IMR-90 (cell line): Measurements from ENCODE around the gene WDFY1. TPM values are rescaled to one million over a fixed set of nuclear protein-coding genes. Genes with fewer than 3 reads are reported as not detected.

Experiments
- ATAC-seq: fragments of 200-7000 bp; cut with Tn5 transposase; 2 replicates; pipeline ENCODE4 v1.9.1; 2020; ENCODE audit warnings: low read depth, mild to moderate bottlenecking, moderate library complexity
- BruUV-seq: library from RNA; stranded (reverse); fragments of 400-500 nt; replicated peaks from 2 replicates; lab custom pipeline; 2021; lab: Mats Ljungman, UMichigan
- CTCF ChIA-PET: fragments of 300-600 bp; formaldehyde crosslinking; extraction: SDS; loops from one replicate; lab custom pipeline; 2021; ENCODE audit warnings: antibody characterized with exemption; lab: Yijun Ruan, JAX
- POLR2A ChIA-PET: fragments of 300-600 bp; sonication (Branson Sonifier 250); formaldehyde crosslinking; loops from one replicate; lab custom pipeline; 2022; ENCODE audit warnings: antibody characterized with exemption; ENCODE audit not compliant: unreplicated experiment; lab: Charles Lee
- DNase-seq: peaks from one replicate; pipeline ENCODE4 v3.0.0; 2013
- H2AFZ ChIP-seq: replicated peaks from 2 replicates; pipeline ENCODE3; 2013; ENCODE audit warnings: low read length, mild to moderate bottlenecking; ENCODE audit not compliant: poor library complexity
- H2AK5ac ChIP-seq: 2 replicates; pipeline ENCODE4 v1.6.1; 2013; ENCODE audit warnings: low read depth, low read length, inconsistent platforms
- H2AK9ac ChIP-seq: replicated peaks from 2 replicates; pipeline ENCODE3; 2013; ENCODE audit warnings: mild to moderate bottlenecking, low read depth, low read length, moderate library complexity; ENCODE audit not compliant: poor library complexity
- H2BK120ac ChIP-seq: 2 replicates; pipeline ENCODE4 v1.6.1; 2013; ENCODE audit warnings: low read depth, low read length, inconsistent platforms
- H2BK15ac ChIP-seq: 3 replicates; pipeline ENCODE4 v1.6.1; 2013; ENCODE audit warnings: low read depth, low read length, inconsistent platforms
- H2BK20ac ChIP-seq: 2 replicates; pipeline ENCODE4 v1.6.1; 2013; ENCODE audit warnings: low read depth, mild to moderate bottlenecking, inconsistent platforms, low read length, moderate library complexity
- H2BK5ac ChIP-seq: 2 replicates; pipeline ENCODE4 v1.6.1; 2013; ENCODE audit warnings: mild to moderate bottlenecking, low read depth, low read length, inconsistent platforms; ENCODE audit not compliant: poor library complexity, severe bottlenecking
- H3K14ac ChIP-seq: replicated peaks from 2 replicates; pipeline ENCODE4 v1.6.1; 2013; ENCODE audit warnings: low read depth, low read length, inconsistent platforms
- H3K18ac ChIP-seq: 2 replicates; pipeline ENCODE4 v1.6.1; 2013; ENCODE audit warnings: low read depth, low read length, control low read depth
- H3K23ac ChIP-seq: 2 replicates; pipeline ENCODE4 v1.6.1; 2013; ENCODE audit warnings: low read depth, low read length, inconsistent platforms
- H3K27ac ChIP-seq: 2 replicates; pipeline ENCODE4 v1.5.1; 2013; ENCODE audit warnings: mild to moderate bottlenecking, control low read depth, low read length; ENCODE audit not compliant: insufficient read depth
- H3K27me3 ChIP-seq: 2 replicates; pipeline ENCODE4 v1.6.1; 2013; ENCODE audit warnings: low read length; ENCODE audit not compliant: control insufficient read depth, insufficient read depth
- H3K36me3 ChIP-seq: 2 replicates; pipeline ENCODE4 v1.6.1; 2013; ENCODE audit warnings: low read length, mixed read lengths; ENCODE audit not compliant: control insufficient read depth, insufficient read depth
- H3K4ac ChIP-seq: 2 replicates; pipeline ENCODE4 v1.6.1; 2013; ENCODE audit warnings: low read depth, low read length, inconsistent platforms
- H3K4me1 ChIP-seq: 2 replicates; pipeline ENCODE4 v1.6.1; 2013; ENCODE audit warnings: low read length, mixed read lengths; ENCODE audit not compliant: control insufficient read depth, insufficient read depth
- H3K4me2 ChIP-seq: 2 replicates; pipeline ENCODE4 v1.6.1; 2013; ENCODE audit warnings: low read depth, mild to moderate bottlenecking, control low read depth, low read length, moderate library complexity
- H3K4me3 ChIP-seq: 2 replicates; pipeline ENCODE4 v1.5.1; 2013; ENCODE audit warnings: low read depth, mild to moderate bottlenecking, control low read depth, low read length, moderate library complexity; ENCODE audit not compliant: insufficient read depth
- H3K56ac ChIP-seq: 2 replicates; pipeline ENCODE4 v1.6.1; 2013; ENCODE audit warnings: low read length, inconsistent platforms; ENCODE audit not compliant: insufficient read depth; ENCODE audit errors: extremely low read depth
- H3K79me1 ChIP-seq, 2 experiments: 2 replicates each; pipeline ENCODE4 v1.6.1; 2013; ENCODE audit warnings: low read length in 2 of 2, inconsistent platforms in 1 of 2, low read depth in 1 of 2
- H3K9ac ChIP-seq: 2 replicates; pipeline ENCODE4 v1.6.1; 2013; ENCODE audit warnings: low read depth, low read length, control low read depth
- H3K9me1 ChIP-seq: 2 replicates; pipeline ENCODE4 v1.6.1; 2013; ENCODE audit warnings: low read length, inconsistent platforms; ENCODE audit not compliant: insufficient read depth
- H3K9me3 ChIP-seq: 2 replicates; pipeline ENCODE4 v1.6.1; 2013; ENCODE audit warnings: low read length; ENCODE audit not compliant: control insufficient read depth, insufficient read depth
- H4K20me1 ChIP-seq: 2 replicates; pipeline ENCODE4 v1.6.1; 2013; ENCODE audit warnings: low read length, inconsistent platforms; ENCODE audit not compliant: insufficient read depth
- H4K5ac ChIP-seq: 2 replicates; pipeline ENCODE4 v1.6.1; 2013; ENCODE audit warnings: mild to moderate bottlenecking, low read depth, low read length, control low read depth
- H4K8ac ChIP-seq, 2 experiments: 2 replicates each; pipeline ENCODE4 v1.6.1; 2013; ENCODE audit warnings: low read depth in 2 of 2, low read length in 2 of 2, control low read depth in 1 of 2, inconsistent platforms in 1 of 2
- H4K91ac ChIP-seq: 2 replicates; pipeline ENCODE4 v1.6.1; 2013; ENCODE audit warnings: low read depth, low read length, inconsistent platforms; ENCODE audit not compliant: insufficient read depth
- BHLHE40 ChIP-seq: fragments of 150-350 bp; IDR thresholded peaks from 2 replicates; pipeline ENCODE4 v1.6.1; 2016; ENCODE audit warnings: mild to moderate bottlenecking, low read depth, low read length
- CEBPB ChIP-seq: IDR thresholded peaks from 2 replicates; pipeline ENCODE4 v1.6.1; 2012; ENCODE audit warnings: low read depth, low read length, improper control_type of control experiment
- CHD1 ChIP-seq: IDR thresholded peaks from 2 replicates; pipeline ENCODE4 v1.6.1; 2012; ENCODE audit warnings: low read depth, low read length, improper control_type of control experiment
- CTCF ChIP-seq: conservative IDR thresholded peaks from 2 replicates; pipeline ENCODE4 v1.5.1; 2012; ENCODE audit warnings: mild to moderate bottlenecking, low read depth, low read length, improper control_type of control experiment
- FOS ChIP-seq: fragments of 150-350 bp; IDR thresholded peaks from 2 replicates; pipeline ENCODE4 v1.6.1; 2016; ENCODE audit warnings: low read depth, low read length
- MAFK ChIP-seq: IDR thresholded peaks from 2 replicates; pipeline ENCODE4 v1.6.1; 2012; ENCODE audit warnings: low read depth, low read length, improper control_type of control experiment
- MAZ ChIP-seq: IDR thresholded peaks from 2 replicates; pipeline ENCODE4 v1.6.1; 2012; ENCODE audit warnings: low read depth, mild to moderate bottlenecking, low read length, improper control_type of control experiment, moderate library complexity, borderline replicate concordance
- MXI1 ChIP-seq: IDR thresholded peaks from 2 replicates; pipeline ENCODE4 v1.6.1; 2012; ENCODE audit warnings: low read depth, mild to moderate bottlenecking, low read length, moderate library complexity, borderline replicate concordance
- NFE2L2 ChIP-seq: fragments of 150-350 bp; IDR thresholded peaks from 2 replicates; pipeline ENCODE4 v1.6.1; 2016; ENCODE audit warnings: low read depth, mild to moderate bottlenecking, low read length
- POLR2A ChIP-seq: IDR thresholded peaks from 2 replicates; pipeline ENCODE4 v1.6.1; 2012; ENCODE audit warnings: mild to moderate bottlenecking, low read depth, low read length
- RAD21 ChIP-seq: IDR thresholded peaks from 2 replicates; pipeline ENCODE4 v1.6.1; 2012; ENCODE audit warnings: low read length, improper control_type of control experiment
- RCOR1 ChIP-seq: IDR thresholded peaks from 2 replicates; pipeline ENCODE4 v1.6.1; 2012; ENCODE audit warnings: mild to moderate bottlenecking, low read length, improper control_type of control experiment; ENCODE audit not compliant: insufficient replicate concordance
- RFX5 ChIP-seq: IDR thresholded peaks from 2 replicates; pipeline ENCODE4 v1.8.0; 2012; ENCODE audit warnings: low read depth, mild to moderate bottlenecking, low read length, moderate library complexity
- SMC3 ChIP-seq: fragments of 150-350 bp; IDR thresholded peaks from 2 replicates; pipeline ENCODE4 v1.6.1; 2016; ENCODE audit warnings: low read depth, mild to moderate bottlenecking, antibody characterized with exemption, low read length, moderate library complexity
- WGBS, 2 experiments: methylation state at CpG; one replicate each; pipeline versions ENCODE4 v1.1.5 to v1.1.7; 2013; ENCODE audit warnings: missing lambda C conversion rate in 2 of 2; ENCODE audit not compliant: insufficient read length in 1 of 2; ENCODE audit errors: extremely low coverage in 2 of 2; 5-methylcytosine and 5-hydroxymethylcytosine counted together
- dilution Hi-C: fragments of 300-500 bp; cut with HindIII; formaldehyde crosslinking; loops from one replicate; pipeline ENCODE4 v1.14.3; 2018; ENCODE audit warnings: low sequenced_read_pairs; ENCODE audit not compliant: unreplicated experiment
- in situ Hi-C: fragments of 300-500 bp; cut with MboI; formaldehyde crosslinking; loops from 3 replicates; pipeline ENCODE4 v1.14.3; 2019; ENCODE audit warnings: low sequenced_read_pairs, inconsistent platforms, mixed read lengths
- intact Hi-C: fragments of 100-400 bp; cut with micrococcal nuclease; formaldehyde crosslinking; loops from 2 replicates; pipeline ENCODE4 v1.10.0; 2022
- polyA plus RNA-seq, 3 experiments: library from polyadenylated mRNA; depleted of rRNA; stranded (reverse); fragments of >200 nt; gene quantifications; 2 replicates each; pipeline ENCODE4 v1.2.3, GENCODE V29; 2012; ENCODE audit warnings: low replicate concordance in 1 of 3
- total RNA-seq: library from RNA; depleted of rRNA; stranded (reverse); fragments of >200 nt; gene quantifications from 2 replicates; pipeline ENCODE4 v1.2.3, GENCODE V29; 2012
- TF ChIP-seq, protein P1 (sequence below): fragments of 150-350 bp; IDR thresholded peaks from 2 replicates; pipeline ENCODE4 v1.6.1; 2017; ENCODE audit warnings: mild to moderate bottlenecking, antibody characterized with exemption, low read length, low read depth
- TF ChIP-seq, protein P2 (sequence below): fragments of 150-350 bp; IDR thresholded peaks from 2 replicates; pipeline ENCODE4 v1.6.1; 2016; ENCODE audit warnings: low read depth, mild to moderate bottlenecking, low read length, moderate library complexity, borderline replicate concordance

WDFY1 gene
- total and polyA plus RNA-seq, 2 of the 4 experiments (the other 2 are of a cell fraction): 35.6 to 93.6 TPM

DNA sequence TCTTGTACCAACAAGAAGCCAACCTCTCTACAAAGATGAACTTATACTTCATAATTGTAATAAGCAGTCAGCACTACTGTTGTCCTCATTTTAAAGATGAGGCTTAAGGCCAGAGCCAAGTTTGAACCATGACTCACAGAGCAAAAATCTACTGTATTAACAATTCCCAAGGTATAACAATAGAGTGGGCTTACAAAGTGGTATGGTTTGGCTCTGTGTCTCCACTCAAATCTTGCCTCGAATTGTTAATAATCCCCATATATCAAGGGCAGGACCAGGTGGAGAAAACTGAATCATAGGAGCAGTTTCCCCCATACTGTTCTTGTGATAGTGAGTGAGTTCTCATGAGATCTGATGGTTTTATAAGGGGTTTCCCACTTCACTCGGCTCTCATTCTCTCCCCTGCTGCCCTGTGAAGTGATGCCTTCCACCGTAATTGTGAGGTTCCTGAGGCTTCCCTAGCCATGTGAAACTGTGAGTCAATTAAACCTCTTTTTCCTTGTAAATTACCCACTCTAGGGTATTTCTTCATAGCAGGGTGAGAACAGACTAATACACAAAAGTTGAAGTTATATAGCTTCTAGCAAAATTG lies 31.6 kb upstream of the WDFY1 start:
- no peak overlapping the region for H3K18ac ChIP-seq
- no peak overlapping the region for H2AK9ac ChIP-seq
- no peaks in the 10 kb centered on the region for H4K20me1 ChIP-seq
- no peak overlapping the region for H2AFZ ChIP-seq
- no peaks in the 10 kb centered on the region for H3K79me1 ChIP-seq
- ATAC-seq: peak; percentile 60
- H4K91ac ChIP-seq: no peak overlapping the region
- no TSS peak for BruUV-seq
- no peak overlapping the region; the same call in 1 of the 2 replicates for H2BK20ac ChIP-seq
- H3K36me3 ChIP-seq: peaks cover 9% of the 10 kb centered on the region
- H4K5ac ChIP-seq: no peak overlapping the region
- no peaks in the 10 kb centered on the region for H3K27me3 ChIP-seq
- TF ChIP-seq RCOR1: no peak
- no peak for TF ChIP-seq MXI1
- no peak for TF ChIP-seq RAD21
- TF ChIP-seq BHLHE40: no peak
- TF ChIP-seq, protein P1, sequence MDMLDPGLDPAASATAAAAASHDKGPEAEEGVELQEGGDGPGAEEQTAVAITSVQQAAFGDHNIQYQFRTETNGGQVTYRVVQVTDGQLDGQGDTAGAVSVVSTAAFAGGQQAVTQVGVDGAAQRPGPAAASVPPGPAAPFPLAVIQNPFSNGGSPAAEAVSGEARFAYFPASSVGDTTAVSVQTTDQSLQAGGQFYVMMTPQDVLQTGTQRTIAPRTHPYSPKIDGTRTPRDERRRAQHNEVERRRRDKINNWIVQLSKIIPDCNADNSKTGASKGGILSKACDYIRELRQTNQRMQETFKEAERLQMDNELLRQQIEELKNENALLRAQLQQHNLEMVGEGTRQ: no peak
- TF ChIP-seq CEBPB: no peak
- TF ChIP-seq FOS: no peak
- TF ChIP-seq MAZ: no peak
- TF ChIP-seq CTCF: no peak
- no peak for TF ChIP-seq CHD1
- no peak for TF ChIP-seq MAFK
- TF ChIP-seq POLR2A: no peak
- TF ChIP-seq, protein P2, sequence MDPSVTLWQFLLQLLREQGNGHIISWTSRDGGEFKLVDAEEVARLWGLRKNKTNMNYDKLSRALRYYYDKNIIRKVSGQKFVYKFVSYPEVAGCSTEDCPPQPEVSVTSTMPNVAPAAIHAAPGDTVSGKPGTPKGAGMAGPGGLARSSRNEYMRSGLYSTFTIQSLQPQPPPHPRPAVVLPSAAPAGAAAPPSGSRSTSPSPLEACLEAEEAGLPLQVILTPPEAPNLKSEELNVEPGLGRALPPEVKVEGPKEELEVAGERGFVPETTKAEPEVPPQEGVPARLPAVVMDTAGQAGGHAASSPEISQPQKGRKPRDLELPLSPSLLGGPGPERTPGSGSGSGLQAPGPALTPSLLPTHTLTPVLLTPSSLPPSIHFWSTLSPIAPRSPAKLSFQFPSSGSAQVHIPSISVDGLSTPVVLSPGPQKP: no peak
- no peak for TF ChIP-seq NFE2L2
- TF ChIP-seq SMC3: no peak
- no peak for TF ChIP-seq RFX5
- peak; percentile 56 for DNase-seq
- 0 out of 3 replicates have a peak overlapping the region, but pooled peaks have one; percentile 13 for H2BK15ac ChIP-seq
- in situ Hi-C loops: no loop called here
- no peak overlapping the region for H2BK120ac ChIP-seq
- no peak overlapping the region for H2BK5ac ChIP-seq
- H3K4me3 ChIP-seq: no peak overlapping the region
- H3K9ac ChIP-seq: no peak overlapping the region
- no peak overlapping the region for H3K23ac ChIP-seq
- no peak overlapping the region for H3K27ac ChIP-seq
- no peak overlapping the region for H3K4me2 ChIP-seq
- intact Hi-C loops: no loop called here
- no peak overlapping the region for H3K14ac ChIP-seq
- H3K4ac ChIP-seq: no peak overlapping the region
- CTCF ChIA-PET: interaction anchor here (0.6 kb wide), 1 partner anchor 17 kb away, joined by 4 read pairs; no protein-coding TSS in a partner anchor
- no peak overlapping the region for H3K56ac ChIP-seq
- H3K9me3 ChIP-seq: no peaks in the 10 kb centered on the region
- dilution Hi-C loops: no loop called here
- WGBS, 2 experiments: no CpG with 5 or more reads among the region's 3 CpGs
- H2AK5ac ChIP-seq: no peak overlapping the region; the same call in 1 of the 2 replicates
- H4K8ac ChIP-seq: no peak overlapping the region
- POLR2A ChIA-PET: no interaction called here
- peaks cover 5% of the 10 kb centered on the region; the same call in 1 of the 2 replicates for H3K9me1 ChIP-seq
- H3K4me1 ChIP-seq: no peaks in the 10 kb centered on the region
